Neuronal stem cell (in vitro differentiated cells): ENCODE data around the gene POLR1C.
"Not testable (repeated sequence)": the region's sequence is repeated elsewhere in the genome, so short reads cannot be mapped to it uniquely, and the experiment has no call there.

Source experiments
- DNase-seq: peaks from one replicate; pipeline ENCODE4 v3.0.0-alpha.2; 2013; ENCODE audit warnings: low spot score
- H2AFZ ChIP-seq: one replicate; pipeline ENCODE4 v1.6.1; 2013; ENCODE audit warnings: mild to moderate bottlenecking, low read length, inconsistent platforms
- H2AK5ac ChIP-seq: 2 replicates; pipeline ENCODE4 v1.6.1; 2013; ENCODE audit warnings: low read depth, mild to moderate bottlenecking, inconsistent platforms, low read length, moderate library complexity, mixed read lengths
- H2BK120ac ChIP-seq: 2 replicates; pipeline ENCODE4 v1.6.1; 2013; ENCODE audit warnings: low read depth, mild to moderate bottlenecking, inconsistent platforms, low read length, moderate library complexity, mixed read lengths
- H2BK12ac ChIP-seq: one replicate; pipeline ENCODE4 v1.6.1; 2013; ENCODE audit warnings: low read length, inconsistent platforms
- H2BK15ac ChIP-seq: 2 replicates; pipeline ENCODE4 v1.6.1; 2013; ENCODE audit warnings: mild to moderate bottlenecking, low read length, inconsistent platforms, mixed read lengths
- H2BK5ac ChIP-seq: one replicate; pipeline ENCODE4 v1.6.1; 2013; ENCODE audit warnings: inconsistent platforms, mild to moderate bottlenecking, low read length, moderate library complexity
- H3K14ac ChIP-seq: one replicate; pipeline ENCODE4 v1.6.1; 2013; ENCODE audit warnings: low read length, inconsistent platforms
- H3K18ac ChIP-seq: 2 replicates; pipeline ENCODE4 v1.6.1; 2013; ENCODE audit warnings: low read length, inconsistent platforms
- H3K23ac ChIP-seq: 2 replicates; pipeline ENCODE4 v1.6.1; 2013; ENCODE audit warnings: low read depth, mild to moderate bottlenecking, mixed read lengths, low read length, inconsistent platforms; ENCODE audit not compliant: poor library complexity
- H3K27ac ChIP-seq: replicated peaks from 3 replicates; pipeline ENCODE4 v1.5.1; 2013; ENCODE audit warnings: low read length, inconsistent platforms
- H3K27me3 ChIP-seq, 3 experiments: 2 replicates each; pipeline ENCODE4 v1.6.1; 2013; ENCODE audit warnings: low read length in 3 of 3, mild to moderate bottlenecking in 2 of 3, inconsistent platforms in 1 of 3, low read depth in 1 of 3, mixed read lengths in 1 of 3, moderate library complexity in 1 of 3; ENCODE audit not compliant: control insufficient read depth in 3 of 3, insufficient read depth in 3 of 3
- H3K36me3 ChIP-seq, 2 donors: replicated peaks in 1 of 2; 2 replicates each; pipeline ENCODE4 v1.6.1; 2013; ENCODE audit warnings: low read length in 2 of 2; ENCODE audit not compliant: control insufficient read depth in 2 of 2, insufficient read depth in 2 of 2
- H3K4ac ChIP-seq: 2 replicates; pipeline ENCODE4 v1.6.1; 2013; ENCODE audit warnings: inconsistent platforms, mild to moderate bottlenecking, low read length, moderate library complexity
- H3K4me1 ChIP-seq, 2 donors: 1 replicate in 1 of 2; 2 replicates in 1 of 2; pipeline ENCODE4 v1.6.1; 2013; ENCODE audit warnings: low read length in 2 of 2, low read depth in 1 of 2; ENCODE audit not compliant: control insufficient read depth in 2 of 2, insufficient read depth in 1 of 2
- H3K4me2 ChIP-seq: one replicate; pipeline ENCODE4 v1.6.1; 2013; ENCODE audit warnings: mild to moderate bottlenecking, low read length, inconsistent platforms; ENCODE audit not compliant: insufficient read depth, poor library complexity, severe bottlenecking
- H3K4me3 ChIP-seq, 2 donors: 2 replicates each; pipeline ENCODE4 v1.5.1; 2013; ENCODE audit warnings: low read length in 2 of 2, mild to moderate bottlenecking in 2 of 2, inconsistent platforms in 1 of 2, moderate library complexity in 1 of 2
- H3K79me1 ChIP-seq: one replicate; pipeline ENCODE4 v1.6.1; 2013; ENCODE audit warnings: low read depth, mild to moderate bottlenecking, inconsistent platforms, low read length, moderate library complexity
- H3K9ac ChIP-seq: one replicate; pipeline ENCODE4 v1.6.1; 2013; ENCODE audit warnings: mild to moderate bottlenecking, low read depth, low read length, inconsistent platforms; ENCODE audit not compliant: poor library complexity
- H3K9me3 ChIP-seq, 2 donors: replicated peaks in 1 of 2; 2 replicates each; pipeline versions ENCODE3 to v1.6.1; 2013; ENCODE audit warnings: low read length in 2 of 2, mild to moderate bottlenecking in 2 of 2, inconsistent platforms in 1 of 2, low read depth in 1 of 2, mixed read lengths in 1 of 2, moderate library complexity in 1 of 2; ENCODE audit not compliant: control insufficient read depth in 2 of 2, insufficient read depth in 1 of 2
- H4K8ac ChIP-seq: one replicate; pipeline ENCODE4 v1.6.1; 2013; ENCODE audit warnings: low read depth, mild to moderate bottlenecking, inconsistent platforms, low read length, moderate library complexity
- H4K91ac ChIP-seq: one replicate; pipeline ENCODE4 v1.6.1; 2013; ENCODE audit warnings: low read length, low read depth, mild to moderate bottlenecking, inconsistent platforms; ENCODE audit not compliant: poor library complexity
- WGBS, 2 donors: extraction: QIAGEN DNeasy Blood & Tissue Kit; methylation state at CpG; one replicate each; pipeline ENCODE4 v1.1.7; 2013; ENCODE audit warnings: missing lambda C conversion rate in 2 of 2, mixed read lengths in 1 of 2; ENCODE audit not compliant: insufficient read length in 2 of 2, insufficient replicate concordance in 1 of 2; ENCODE audit errors: extremely low coverage in 2 of 2; 5-methylcytosine and 5-hydroxymethylcytosine counted together

Gene POLR1C

GRCh38 chr6:43539409-43539808 is 22.5 kb downstream of the POLR1C start:
- H4K8ac ChIP-seq, H2BK120ac ChIP-seq, H3K4ac ChIP-seq, H3K9ac ChIP-seq, H2BK12ac ChIP-seq, H3K14ac ChIP-seq, H2AFZ ChIP-seq, H2BK15ac ChIP-seq, H3K79me1 ChIP-seq, H3K18ac ChIP-seq, H3K9me3 ChIP-seq, H3K27me3 ChIP-seq, H3K27ac ChIP-seq, H2AK5ac ChIP-seq, H3K4me1 ChIP-seq, DNase-seq, H4K91ac ChIP-seq, H3K4me2 ChIP-seq, H2BK5ac ChIP-seq, H3K23ac ChIP-seq, H3K4me3 ChIP-seq: not testable (repeated sequence)
- WGBS, 2 donors = no CpG with 5 or more reads among the region's 20 CpGs
- peaks cover 14 to 89% of the 10 kb centered on the region in 2 donors for H3K36me3 ChIP-seq

GRCh38 chr6:43540507-43540906 is 23.6 kb downstream of the POLR1C start:
- Histone ChIP-seq H4K91ac (no peak overlapping the region), H3K4me3 (no peak overlapping the region), H3K23ac (no peak overlapping the region), H3K4me1 (no peaks in the 10 kb centered on the region), H2BK12ac (no peak overlapping the region), H3K27me3 (no peaks in the 10 kb centered on the region), H2BK120ac (no peak overlapping the region), H2BK5ac (no peak overlapping the region), H3K4ac (no peak overlapping the region), H2AFZ (no peak overlapping the region), H4K8ac (no peak overlapping the region), H2BK15ac (no peak overlapping the region), H3K14ac (no peak overlapping the region), H3K18ac (no peak overlapping the region), H3K9me3 (no peaks in the 10 kb centered on the region), H3K79me1 (no peaks in the 10 kb centered on the region), H3K4me2 (no peak overlapping the region), H3K36me3 (peaks cover 18 to 91% of the 10 kb centered on the region in 2 donors), H2AK5ac (no peak overlapping the region), H3K9ac (no peak overlapping the region), H3K27ac (no peak overlapping the region)
- no CpG with 5 or more reads among the region's 5 CpGs for WGBS, 2 donors
- no peak for DNase-seq

- no peaks in the 10 kb centered on the region for H3K4me1 ChIP-seq
- no peak overlapping the region for H2AK5ac ChIP-seq
- no peak overlapping the region for H2BK120ac ChIP-seq
- no peak overlapping the region for H2BK12ac ChIP-seq
- no peak overlapping the region for H4K91ac ChIP-seq
- H3K27me3 ChIP-seq = no peaks in the 10 kb centered on the region
- H3K27ac ChIP-seq = no peak overlapping the region
- no peak for DNase-seq
- H3K4ac ChIP-seq = no peak overlapping the region
- H3K4me2 ChIP-seq = no peak overlapping the region
- H4K8ac ChIP-seq = no peak overlapping the region
- no peaks in the 10 kb centered on the region for H3K9me3 ChIP-seq
- no peak overlapping the region for H3K14ac ChIP-seq
- no CpG with 5 or more reads among the region's 8 CpGs for WGBS, 2 donors
- H3K9ac ChIP-seq = no peak overlapping the region
- peaks cover 22 to 94% of the 10 kb centered on the region in 2 donors for H3K36me3 ChIP-seq
- no peak overlapping the region for H3K23ac ChIP-seq
- H2AFZ ChIP-seq = no peak overlapping the region
- H3K4me3 ChIP-seq = no peak overlapping the region
- H3K79me1 ChIP-seq = no peaks in the 10 kb centered on the region
- no peak overlapping the region for H3K18ac ChIP-seq
- H2BK5ac ChIP-seq = no peak overlapping the region
- no peak overlapping the region for H2BK15ac ChIP-seq
Measured at GRCh38 chr6:43541774-43542471, 25.0 kb downstream of the POLR1C start.

- Histone ChIP-seq H2AFZ (no peak overlapping the region), H3K18ac (no peak overlapping the region), H2AK5ac (no peak overlapping the region), H3K79me1 (no peaks in the 10 kb centered on the region), H2BK5ac (no peak overlapping the region), H3K14ac (no peak overlapping the region), H3K4ac (no peak overlapping the region), H2BK12ac (no peak overlapping the region), H4K91ac (no peak overlapping the region), H3K9me3 (no peaks in the 10 kb centered on the region), H2BK15ac (no peak overlapping the region), H3K4me1 (no peaks in the 10 kb centered on the region), H2BK120ac (no peak overlapping the region), H3K27me3 (no peaks in the 10 kb centered on the region), H4K8ac (no peak overlapping the region), H3K4me3 (no peak overlapping the region), H3K27ac (no peak overlapping the region), H3K23ac (no peak overlapping the region), H3K4me2 (no peak overlapping the region), H3K9ac (no peak overlapping the region), H3K36me3 (peaks cover 32 to 96% of the 10 kb centered on the region in 2 donors)
- DNase-seq = no peak
- no CpG with 5 or more reads among the region's 4 CpGs for WGBS, 2 donors
Measured at GRCh38 chr6:43544461-43544860, 27.6 kb downstream of the POLR1C start.
